OCI-LY3 (cell line): ENCODE data around the gene ATP2A3.

Experiments
- H2AFZ ChIP-seq: fragments of 200-600, 300-600 bp; shearing (Covaris generic); 2 replicates; pipeline ENCODE4 v1.6.0; 2014; ENCODE audit warnings: antibody characterized with exemption, low read depth, low read length
- H3K27ac ChIP-seq: fragments of 200-600, 300-600 bp; sonication (generic); 2 replicates; pipeline ENCODE4 v1.5.1; 2014; ENCODE audit warnings: mild to moderate bottlenecking, low read length, moderate library complexity, mixed read lengths
- H3K27me3 ChIP-seq: fragments of 200-600, 300-600 bp; sonication (generic); 2 replicates; pipeline ENCODE4 v1.6.1; 2014; ENCODE audit warnings: low read depth, low read length, mixed read lengths
- H3K36me3 ChIP-seq: fragments of 200-600, 300-600 bp; sonication (generic); replicated peaks from 2 replicates; pipeline ENCODE3; 2014; ENCODE audit warnings: low read depth, low read length, mixed read lengths
- H3K4me1 ChIP-seq: fragments of 300-600, 200-600 bp; sonication (generic); 2 replicates; pipeline ENCODE4 v1.6.1; 2014; ENCODE audit warnings: low read length, mixed read lengths
- H3K4me2 ChIP-seq: fragments of 200-600, 300-600 bp; sonication (generic); 2 replicates; pipeline ENCODE4 v1.6.1; 2014; ENCODE audit warnings: low read length, mixed read lengths
- H3K4me3 ChIP-seq: fragments of 300-600, 200-600 bp; sonication (generic); 2 replicates; pipeline ENCODE4 v1.5.1; 2014; ENCODE audit warnings: antibody characterized with exemption, mild to moderate bottlenecking, low read length, moderate library complexity
- H3K79me2 ChIP-seq: fragments of 300-600, 200-600 bp; shearing (Covaris generic); 2 replicates; pipeline ENCODE4 v1.6.1; 2014; ENCODE audit warnings: mild to moderate bottlenecking, low read length, mixed read lengths
- H3K9ac ChIP-seq: fragments of 300-600, 200-600 bp; shearing (Covaris generic); 2 replicates; pipeline ENCODE4 v1.6.0; 2014; ENCODE audit warnings: mild to moderate bottlenecking, low read length, moderate library complexity
- H3K9me3 ChIP-seq: fragments of 200-600, 300-600 bp; shearing (Covaris generic); 2 replicates; pipeline ENCODE4 v1.6.1; 2014; ENCODE audit warnings: low read length, mixed read lengths; ENCODE audit not compliant: insufficient read depth
- H4K20me1 ChIP-seq: fragments of 200-600, 300-600 bp; sonication (generic); 2 replicates; pipeline ENCODE4 v1.6.1; 2016; ENCODE audit warnings: low read length, mixed read lengths; ENCODE audit not compliant: insufficient read depth
- EZH2phosphoT487 ChIP-seq: fragments of 200-600 bp; shearing (Covaris generic); IDR thresholded peaks from 2 replicates; pipeline ENCODE4 v1.6.1; 2018; ENCODE audit warnings: antibody characterized with exemption, mixed run types, low read depth
- TF ChIP-seq, protein P1 (sequence below): fragments of 200-600, 300-600 bp; sonication (generic); IDR thresholded peaks from 2 replicates; pipeline ENCODE4 v1.5.1; 2014; ENCODE audit warnings: antibody characterized with exemption, low read length, low read depth

The ATP2A3 gene

GRCh38 chr17:3959295-3959899 lies 4.8 kb downstream of the ATP2A3 start:
- peaks cover 52% of the 10 kb centered on the region for H3K4me1 ChIP-seq
- no peak overlapping the region for H2AFZ ChIP-seq
- H3K4me3 ChIP-seq, result no peak overlapping the region
- no peak overlapping the region for H3K9ac ChIP-seq
- peaks cover 61% of the 10 kb centered on the region for H4K20me1 ChIP-seq
- H3K79me2 ChIP-seq, result peaks cover 64% of the 10 kb centered on the region
- H3K27me3 ChIP-seq, result no peaks in the 10 kb centered on the region
- H3K27ac ChIP-seq, result no peak overlapping the region
- H3K4me2 ChIP-seq, result no peak overlapping the region
- H3K9me3 ChIP-seq, result no peaks in the 10 kb centered on the region
- TF ChIP-seq, protein P1, sequence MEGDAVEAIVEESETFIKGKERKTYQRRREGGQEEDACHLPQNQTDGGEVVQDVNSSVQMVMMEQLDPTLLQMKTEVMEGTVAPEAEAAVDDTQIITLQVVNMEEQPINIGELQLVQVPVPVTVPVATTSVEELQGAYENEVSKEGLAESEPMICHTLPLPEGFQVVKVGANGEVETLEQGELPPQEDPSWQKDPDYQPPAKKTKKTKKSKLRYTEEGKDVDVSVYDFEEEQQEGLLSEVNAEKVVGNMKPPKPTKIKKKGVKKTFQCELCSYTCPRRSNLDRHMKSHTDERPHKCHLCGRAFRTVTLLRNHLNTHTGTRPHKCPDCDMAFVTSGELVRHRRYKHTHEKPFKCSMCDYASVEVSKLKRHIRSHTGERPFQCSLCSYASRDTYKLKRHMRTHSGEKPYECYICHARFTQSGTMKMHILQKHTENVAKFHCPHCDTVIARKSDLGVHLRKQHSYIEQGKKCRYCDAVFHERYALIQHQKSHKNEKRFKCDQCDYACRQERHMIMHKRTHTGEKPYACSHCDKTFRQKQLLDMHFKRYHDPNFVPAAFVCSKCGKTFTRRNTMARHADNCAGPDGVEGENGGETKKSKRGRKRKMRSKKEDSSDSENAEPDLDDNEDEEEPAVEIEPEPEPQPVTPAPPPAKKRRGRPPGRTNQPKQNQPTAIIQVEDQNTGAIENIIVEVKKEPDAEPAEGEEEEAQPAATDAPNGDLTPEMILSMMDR, result no peak
- no peak for TF ChIP-seq EZH2phosphoT487
- H3K36me3 ChIP-seq, result peaks cover 13% of the 10 kb centered on the region

GRCh38 chr17:3957735-3958599 lies 6.3 kb downstream of the ATP2A3 start:
- Histone ChIP-seq H4K20me1 (peaks cover 60% of the 10 kb centered on the region), H3K79me2 (peaks cover 52% of the 10 kb centered on the region), H3K27ac (no peak overlapping the region), H3K4me3 (no peak overlapping the region), H3K4me2 (0 out of 2 replicates have a peak overlapping the region, but pooled peaks have one; percentile 44), H3K9me3 (no peaks in the 10 kb centered on the region), H3K27me3 (no peaks in the 10 kb centered on the region), H3K9ac (no peak overlapping the region), H3K4me1 (peaks cover 49% of the 10 kb centered on the region), H2AFZ (no peak overlapping the region), H3K36me3 (peaks cover 13% of the 10 kb centered on the region)
- no peak for TF ChIP-seq EZH2phosphoT487

DNA sequence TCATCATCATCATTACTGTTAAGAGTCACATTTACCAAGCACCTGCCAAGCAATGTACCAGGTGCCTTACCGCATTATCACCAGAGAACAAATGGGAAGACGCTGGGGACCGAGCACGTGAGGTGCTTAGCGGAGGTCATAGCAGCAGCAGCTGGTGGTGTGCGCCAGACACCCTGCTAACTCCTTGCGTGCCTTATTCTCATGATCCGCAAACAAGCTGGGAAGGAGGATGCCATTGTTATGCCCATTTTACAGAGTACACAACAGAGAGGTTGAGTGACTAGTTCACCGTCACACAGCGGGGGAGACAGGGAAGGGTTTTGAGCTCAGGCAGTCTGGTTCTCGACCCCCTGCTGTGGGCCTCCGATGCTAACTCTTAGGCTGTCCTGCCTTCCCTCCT lies 7.3 kb downstream of the ATP2A3 start:
- Histone ChIP-seq H3K9ac (no peak overlapping the region), H3K79me2 (peaks cover 42% of the 10 kb centered on the region), H3K27me3 (no peaks in the 10 kb centered on the region), H3K27ac (no peak overlapping the region), H2AFZ (no peak overlapping the region), H3K9me3 (no peaks in the 10 kb centered on the region), H3K36me3 (peaks cover 8% of the 10 kb centered on the region), H4K20me1 (peaks cover 50% of the 10 kb centered on the region), H3K4me3 (no peak overlapping the region; the same call in 1 of the 2 replicates), H3K4me2 (peak overlapping the region; percentile 44), H3K4me1 (peaks cover 39% of the 10 kb centered on the region)
- TF ChIP-seq, protein P1, result no peak
- no peak for TF ChIP-seq EZH2phosphoT487

- Histone ChIP-seq H3K27ac (0 out of 2 replicates have a peak overlapping the region, but pooled peaks have one; percentile 6), H3K4me3 (no peak overlapping the region; the same call in 1 of the 2 replicates), H3K27me3 (no peaks in the 10 kb centered on the region), H3K79me2 (peaks cover 37% of the 10 kb centered on the region), H3K9ac (no peak overlapping the region), H3K4me1 (peaks cover 33% of the 10 kb centered on the region), H4K20me1 (peaks cover 44% of the 10 kb centered on the region), H3K9me3 (no peaks in the 10 kb centered on the region), H2AFZ (no peak overlapping the region), H3K4me2 (peak overlapping the region; percentile 44), H3K36me3 (peaks cover 7% of the 10 kb centered on the region)
- TF ChIP-seq, protein P1, result no peak
- TF ChIP-seq EZH2phosphoT487, result no peak
Measured at GRCh38 chr17:3956327-3956957, 7.8 kb downstream of the ATP2A3 start.
